Endothelial cell of umbilical vein (primary cell): ENCODE results near the gene LRRC7. TPM values are rescaled to one million over a fixed set of nuclear protein-coding genes. Genes with fewer than 3 reads are reported as not detected.

Experiments
- BruUV-seq: library from RNA; stranded (reverse); fragments of 400-500 nt; replicated peaks from 2 replicates; lab custom pipeline; 2021; lab: Mats Ljungman, UMichigan
- CTCF ChIA-PET: fragments of 300-600, 350-600 bp; sonication (Branson Sonifier 250); formaldehyde crosslinking; loops from one replicate; lab custom pipeline; 2021; ENCODE audit warnings: antibody characterized with exemption, inconsistent platforms; lab: Charles Lee
- POLR2A ChIA-PET: fragments of 300-600, 350-600 bp; sonication (Branson Sonifier 250); formaldehyde crosslinking; loops from one replicate; lab custom pipeline; 2021; ENCODE audit warnings: antibody characterized with exemption, inconsistent platforms; lab: Charles Lee
- DNase-seq: peaks from one replicate; pipeline ENCODE4 v3.0.0-alpha.2; 2011; ENCODE audit warnings: low read depth, low spot score
- FAIRE-seq: peaks from 2 replicates; lab custom pipeline; 2011; peaks lifted over from hg19 to GRCh38; lab: Jason Lieb, UNC
- H2AFZ ChIP-seq: 2 replicates; pipeline ENCODE4 v1.6.0; 2012; ENCODE audit warnings: low read depth, low read length, control low read depth, inconsistent platforms
- H3K27ac ChIP-seq: 2 replicates; pipeline ENCODE4 v1.5.1; 2011; ENCODE audit warnings: low read depth, mild to moderate bottlenecking, control low read depth, low read length, moderate library complexity; ENCODE audit not compliant: insufficient read depth
- H3K27me3 ChIP-seq, 2 experiments: 2 replicates each; pipeline versions ENCODE4 v1.6.0 to v1.6.1; 2011; ENCODE audit warnings: low read length in 2 of 2, mixed read lengths in 1 of 2; ENCODE audit not compliant: control insufficient read depth in 2 of 2, insufficient read depth in 2 of 2
- H3K36me3 ChIP-seq, 2 experiments: 2 replicates in 1 of 2; 3 replicates in 1 of 2; pipeline ENCODE4 v1.5.1; 2011; ENCODE audit warnings: low read length in 2 of 2, mild to moderate bottlenecking in 1 of 2, moderate library complexity in 1 of 2; ENCODE audit not compliant: control insufficient read depth in 2 of 2, insufficient read depth in 2 of 2; ENCODE audit errors: extremely low read depth in 1 of 2
- H3K4me1 ChIP-seq: 3 replicates; pipeline ENCODE4 v1.5.1; 2011; ENCODE audit warnings: mild to moderate bottlenecking, low read length; ENCODE audit not compliant: control insufficient read depth, insufficient read depth; ENCODE audit errors: extremely low read depth
- H3K4me2 ChIP-seq: 2 replicates; pipeline ENCODE4 v1.6.1; 2011; ENCODE audit warnings: low read length, control low read depth, mixed read lengths; ENCODE audit not compliant: insufficient read depth
- H3K4me3 ChIP-seq, 3 experiments: fragments of 200-600 bp in 1 of 3; sonication (generic), shearing (Covaris generic) in 1 of 3; replicated peaks in 1 of 3; 2 replicates each; pipeline ENCODE4 v1.5.1; 2011 to 2016; ENCODE audit warnings: control low read depth in 3 of 3, low read length in 3 of 3, mild to moderate bottlenecking in 2 of 3, inconsistent platforms in 1 of 3, low read depth in 1 of 3, moderate library complexity in 1 of 3; ENCODE audit not compliant: insufficient read depth in 1 of 3
- H3K79me2 ChIP-seq: 2 replicates; pipeline ENCODE4 v1.6.0; 2012; ENCODE audit warnings: low read length, inconsistent platforms; ENCODE audit not compliant: control insufficient read depth, insufficient read depth
- H3K9ac ChIP-seq: replicated peaks from 2 replicates; pipeline ENCODE3; 2011; ENCODE audit warnings: low read length, control low read depth; ENCODE audit not compliant: insufficient read depth; ENCODE audit errors: extremely low read depth
- H3K9me1 ChIP-seq: replicated peaks from 3 replicates; pipeline ENCODE4 v1.6.0; 2011; ENCODE audit warnings: mild to moderate bottlenecking, low read length; ENCODE audit not compliant: control insufficient read depth, insufficient read depth; ENCODE audit errors: extremely low read depth
- H3K9me3 ChIP-seq: replicated peaks from 2 replicates; pipeline ENCODE4 v1.5.1; 2012; ENCODE audit warnings: low read length, inconsistent platforms; ENCODE audit not compliant: control insufficient read depth, insufficient read depth
- H4K20me1 ChIP-seq: replicated peaks from 2 replicates; pipeline ENCODE3; 2011; ENCODE audit warnings: mild to moderate bottlenecking, low read length; ENCODE audit not compliant: control insufficient read depth, insufficient read depth; ENCODE audit errors: extremely low read depth
- CTCF ChIP-seq, 2 donors: IDR thresholded peaks; 1 replicate in 1 of 2; 2 replicates in 1 of 2; pipeline ENCODE4 v1.5.1; 2011; ENCODE audit warnings: low read length in 2 of 2, mild to moderate bottlenecking in 2 of 2, moderate library complexity in 2 of 2, control low read depth in 1 of 2, inconsistent platforms in 1 of 2, low read depth in 1 of 2; ENCODE audit not compliant: insufficient read depth in 1 of 2; ENCODE audit errors: extremely low read depth in 1 of 2
- EZH2 ChIP-seq: IDR thresholded peaks from 2 replicates; pipeline ENCODE4 v1.6.1; 2012; ENCODE audit warnings: borderline replicate concordance, low read depth, mild to moderate bottlenecking, moderate library complexity, low read length, inconsistent platforms; ENCODE audit not compliant: severe bottlenecking
- FOS ChIP-seq: IDR thresholded peaks from 2 replicates; pipeline ENCODE4 v1.6.1; 2011; ENCODE audit warnings: mild to moderate bottlenecking, low read length, moderate library complexity, borderline replicate concordance; ENCODE audit not compliant: insufficient read depth
- GATA2 ChIP-seq: IDR thresholded peaks from 2 replicates; pipeline ENCODE4 v1.7.0; 2011; ENCODE audit warnings: low read depth, mild to moderate bottlenecking, moderate library complexity, mixed read lengths, low read length; ENCODE audit not compliant: insufficient read length, insufficient read depth
- JUN ChIP-seq: IDR thresholded peaks from 2 replicates; pipeline ENCODE4 v1.6.1; 2011; ENCODE audit warnings: borderline replicate concordance, low read depth; ENCODE audit not compliant: insufficient read length, insufficient read depth
- MAX ChIP-seq: IDR thresholded peaks from 2 replicates; pipeline ENCODE4 v1.6.1; 2011; ENCODE audit not compliant: insufficient read depth, insufficient read length
- MYC ChIP-seq: IDR thresholded peaks from one replicate; pipeline ENCODE4 v1.6.1; 2011; ENCODE audit warnings: mild to moderate bottlenecking, low read depth, low read length
- POLR2A ChIP-seq: IDR thresholded peaks from 2 replicates; pipeline ENCODE4 v1.6.1; 2012; ENCODE audit warnings: low read depth, mild to moderate bottlenecking, control low read depth, low read length
- POLR2AphosphoS5 ChIP-seq: IDR thresholded peaks from 2 replicates; pipeline ENCODE4 v1.6.1; 2012; ENCODE audit warnings: low read depth, mild to moderate bottlenecking, control low read depth, low read length, moderate library complexity; ENCODE audit not compliant: insufficient read depth
- dilution Hi-C: fragments of 300-500 bp; cut with MboI; formaldehyde crosslinking; loops from one replicate; pipeline ENCODE4 v1.15.0; 2019; ENCODE audit warnings: low sequenced_read_pairs; ENCODE audit not compliant: extremely low pct_ligation_motif_present
- intact Hi-C: fragments of 100-400 bp; cut with micrococcal nuclease; formaldehyde crosslinking; loops from one replicate; pipeline ENCODE4 v1.10.0; 2022
- polyA plus RNA-seq, 4 experiments: library from polyadenylated mRNA; depleted of rRNA in 3 of 4; stranded (reverse) in 3 of 4; unstranded in 1 of 4; fragments of >200 nt; gene quantifications; 2 replicates each; pipeline versions ENCODE4 v1.2.1 to v1.2.3, GENCODE V29; 2011 to 2012; ENCODE audit warnings: missing spikeins in 1 of 4
- total RNA-seq: library from RNA; stranded (reverse); gene quantifications from 2 replicates; pipeline ENCODE4 v1.2.3, GENCODE V29; 2021

Gene LRRC7
- total and polyA plus RNA-seq, 2 donors (not counting 3 experiments of a cell fraction or from before 2014, with no cell fraction given) = 0.11 to 0.58 TPM

GRCh38 chr1:70033936-70034335 lies 466.2 kb downstream of the LRRC7 start:
- Histone ChIP-seq H4K20me1 (no peaks in the 10 kb centered on the region), H3K9me1 (no peaks in the 10 kb centered on the region), H3K4me3 (no peak overlapping the region), H3K9me3 (no peaks in the 10 kb centered on the region), H3K36me3 (no peaks in the 10 kb centered on the region), H3K79me2 (no peaks in the 10 kb centered on the region), H3K27ac (no peak overlapping the region), H3K27me3 (no peaks in the 10 kb centered on the region), H3K4me2 (no peak overlapping the region), H3K9ac (no peak overlapping the region), H2AFZ (no peak overlapping the region), H3K4me1 (no peaks in the 10 kb centered on the region)
- POLR2A ChIA-PET = no interaction called here
- FAIRE-seq (no peak), DNase-seq (no peak)
- dilution Hi-C loops (no loop called here), intact Hi-C loops (loop anchor here (1.0 to 5.0 kb wide), 5 partner anchors 99 to 476 kb away; partner anchors contain the start of gene SRSF11)
- no peak for TF ChIP-seq JUN
- TF ChIP-seq MAX = no peak
- TF ChIP-seq GATA2 = no peak
- TF ChIP-seq MYC = no peak
- no peak for TF ChIP-seq POLR2AphosphoS5
- no peak for TF ChIP-seq EZH2
- TF ChIP-seq POLR2A = no peak
- TF ChIP-seq CTCF (IDR thresholded peaks at IDR 0.05; ENCODE audit: extremely low read depth in 1 of 2, insufficient read depth in 1 of 2, low read depth in 1 of 2, low read length in 2 of 2) = no peak
- no peak for TF ChIP-seq FOS
- CTCF ChIA-PET = interaction anchor here (0.8 to 2.2 kb wide), 10 partner anchors 9 to 453 kb away, joined by 3 to 15 read pairs (median 4); partner anchors contain the start of gene SRSF11
- no TSS peak for BruUV-seq
